CD4-positive, alpha-beta T cell treated with Interleukin-21 for 1 hour (primary cell): Measurements from ENCODE around the gene TEX9.
"Not testable (repeated sequence)": the region's sequence is repeated elsewhere in the genome, so short reads cannot be mapped to it uniquely, and the experiment has no call there.

Source experiments
- DNase-seq: peaks from one replicate; pipeline ENCODE4 v3.0.0-alpha.2; 2020

TEX9 gene

GRCh38 chr15:56365075-56365711 is at the start of gene TEX9:
TEX9 (plus strand) TSS chr15:56365426; CDS start chr15:56365451, 25 bp downstream.
- peak; percentile 70 for DNase-seq

GRCh38 chr15:56316561-56316960 is 48.7 kb upstream of the TEX9 start:
- DNase-seq = not testable (repeated sequence)

DNA sequence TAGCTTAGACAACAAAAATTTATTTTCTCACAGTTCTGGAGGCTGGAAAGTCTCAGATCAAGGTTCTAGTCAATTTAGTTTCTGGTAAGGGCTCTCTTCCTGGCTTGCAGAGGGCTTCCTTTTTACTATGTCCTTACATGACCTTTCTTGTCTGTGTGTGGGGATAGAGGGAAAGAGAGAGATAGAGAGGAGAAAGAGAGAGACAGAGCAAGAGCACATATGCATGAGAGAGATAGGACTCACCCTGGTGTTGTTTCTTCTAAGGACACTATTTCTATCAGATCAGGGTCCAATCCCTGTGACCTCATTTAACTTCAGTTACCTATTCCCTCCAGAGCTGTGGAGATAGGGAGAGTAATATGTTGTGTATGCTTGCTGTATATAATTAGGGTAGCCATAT is 44.9 kb upstream of the TEX9 start:
- DNase-seq = no peak

GRCh38 chr15:56320861-56321260 is 44.4 kb upstream of the TEX9 start:
- DNase-seq = no peak

DNA sequence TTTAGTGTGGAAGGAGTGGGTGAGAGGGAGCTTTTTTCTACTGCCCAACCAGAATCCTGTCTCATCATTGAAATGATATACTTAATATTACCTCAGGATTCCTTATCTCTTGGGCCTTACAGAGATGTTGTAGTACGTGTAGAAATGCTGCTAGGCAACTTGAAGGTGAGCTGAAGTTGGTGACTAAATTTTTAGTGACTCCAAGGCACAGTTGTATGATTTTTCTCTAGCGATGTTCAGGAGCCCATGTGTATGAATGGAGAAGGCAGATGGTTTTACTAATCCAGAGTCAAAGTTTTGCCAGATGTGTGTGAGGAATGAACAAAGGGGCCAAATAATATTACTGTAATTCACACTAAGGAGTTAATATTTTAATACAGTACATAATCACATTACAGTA is 42.8 kb upstream of the TEX9 start:
- DNase-seq = no peak

GRCh38 chr15:56323435-56323834 is 41.8 kb upstream of the TEX9 start:
- DNase-seq = no peak

DNA sequence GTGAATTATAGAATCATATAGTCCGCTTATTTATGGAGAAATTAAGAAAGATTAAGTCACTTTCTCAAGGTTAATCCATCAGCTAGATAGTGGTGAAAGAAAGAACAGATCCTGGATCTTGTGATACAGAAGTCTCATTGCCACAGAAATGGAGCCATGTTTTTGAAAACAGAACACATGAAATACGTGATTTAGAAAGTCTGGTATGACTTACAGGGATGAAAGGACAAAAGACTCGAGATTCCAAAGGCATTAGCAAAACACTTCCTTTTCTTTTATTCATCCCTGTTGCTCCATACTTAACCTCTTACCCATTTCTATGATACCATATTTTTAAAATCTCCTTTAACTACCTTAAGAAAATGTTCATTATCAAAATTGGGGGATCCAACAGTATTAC is 40.0 kb upstream of the TEX9 start:
- DNase-seq = no peak

- no peak for DNase-seq
Observed at GRCh38 chr15:56327721-56328502, 37.3 kb upstream of the TEX9 start.

DNA sequence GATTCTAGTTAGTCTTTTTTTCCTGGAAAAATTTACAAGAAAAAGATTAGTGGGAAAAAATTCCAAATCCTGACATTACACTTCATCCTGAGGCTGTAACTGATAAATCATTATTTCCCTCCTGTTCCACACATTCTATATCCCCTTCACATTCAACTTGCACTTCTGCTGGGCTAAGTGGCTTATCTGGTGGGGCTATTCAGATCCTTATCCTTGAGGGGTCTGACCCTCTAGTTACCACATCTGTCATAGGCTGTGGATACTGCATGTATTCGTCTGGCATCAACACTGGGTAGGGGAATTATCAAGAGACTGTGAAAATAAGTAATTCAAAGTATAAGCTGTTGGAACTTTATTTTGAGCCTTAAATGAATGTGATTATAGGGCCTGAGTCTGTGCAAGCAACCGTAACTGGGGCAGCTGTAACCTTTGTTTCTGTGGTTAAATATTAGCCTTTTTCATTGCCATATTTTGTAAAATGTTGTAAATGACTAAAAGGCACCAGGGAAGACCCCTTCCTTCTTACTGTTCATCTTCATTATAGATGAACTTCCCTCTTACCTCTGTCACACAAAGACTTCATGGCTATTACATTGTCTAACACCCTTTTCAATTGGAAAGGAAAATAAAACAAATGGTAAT is 28.0 kb upstream of the TEX9 start:
- no peak for DNase-seq

DNA sequence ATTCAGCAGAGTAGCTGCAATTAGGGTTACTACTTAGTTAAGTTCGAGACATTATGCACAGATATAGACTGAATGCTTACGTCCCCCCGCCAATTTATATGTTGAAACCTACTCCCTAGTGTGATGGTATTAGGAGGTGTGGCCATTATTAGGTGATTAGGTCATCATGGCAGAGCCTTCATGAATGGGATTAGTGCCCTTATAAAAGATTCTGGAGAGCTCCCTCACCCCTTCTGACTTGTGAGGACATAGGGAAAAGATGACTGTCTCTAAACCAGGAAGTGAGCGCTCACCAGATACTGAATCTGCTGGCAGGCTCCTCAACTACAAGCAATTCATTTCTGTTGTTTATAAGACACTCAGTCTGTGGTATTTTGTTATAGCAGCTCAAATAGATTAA is 25.6 kb upstream of the TEX9 start:
- no peak for DNase-seq

- no peak for DNase-seq
Observed at GRCh38 chr15:56341201-56341600, 24.0 kb upstream of the TEX9 start.

DNA sequence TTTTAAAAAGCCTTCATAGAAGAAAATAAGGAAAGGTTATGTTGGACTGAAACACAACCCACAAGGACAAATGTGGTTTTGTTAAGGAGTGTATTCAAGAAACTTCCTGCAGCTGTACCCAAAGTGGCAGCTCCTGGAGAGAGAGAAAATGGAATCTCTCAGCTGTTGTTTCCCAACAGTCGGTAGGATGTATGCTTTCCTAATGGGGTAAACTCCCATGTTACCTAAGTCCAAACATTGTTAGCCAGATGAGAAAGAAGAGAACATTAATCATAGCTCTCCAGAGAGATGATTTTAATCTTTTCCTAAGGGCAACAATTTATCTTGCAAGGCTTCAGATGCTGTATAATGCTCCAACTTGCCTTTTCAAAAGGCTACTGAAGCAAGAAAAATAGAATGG is 22.6 kb upstream of the TEX9 start:
- no peak for DNase-seq

- no peak for DNase-seq
Observed at GRCh38 chr15:56343879-56344278, 21.3 kb upstream of the TEX9 start.

- no peak for DNase-seq
Observed at GRCh38 chr15:56344336-56344735, 20.9 kb upstream of the TEX9 start.

GRCh38 chr15:56346414-56346813 is 18.8 kb upstream of the TEX9 start:
- no peak for DNase-seq

DNA sequence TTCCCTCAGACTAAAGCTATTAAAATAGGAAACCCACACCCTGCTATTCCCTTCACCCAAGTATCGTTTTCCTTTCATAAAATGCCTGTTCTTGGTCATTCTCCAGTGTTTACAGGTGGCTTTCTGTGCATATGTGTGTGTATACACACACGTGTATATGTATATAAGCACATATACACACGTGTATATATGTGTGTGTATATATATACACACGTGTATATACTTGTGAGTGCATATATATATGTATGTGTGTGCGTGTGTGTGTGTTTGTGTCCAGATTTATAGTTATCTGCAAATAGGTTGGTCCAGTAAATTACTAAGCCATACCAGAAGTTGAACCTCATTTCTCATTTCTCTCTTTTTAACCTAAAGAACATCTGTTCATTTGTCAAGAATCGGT is 15.7 kb upstream of the TEX9 start:
- DNase-seq = no peak

GRCh38 chr15:56351353-56351752 is 13.9 kb upstream of the TEX9 start:
- DNase-seq = no peak

DNA sequence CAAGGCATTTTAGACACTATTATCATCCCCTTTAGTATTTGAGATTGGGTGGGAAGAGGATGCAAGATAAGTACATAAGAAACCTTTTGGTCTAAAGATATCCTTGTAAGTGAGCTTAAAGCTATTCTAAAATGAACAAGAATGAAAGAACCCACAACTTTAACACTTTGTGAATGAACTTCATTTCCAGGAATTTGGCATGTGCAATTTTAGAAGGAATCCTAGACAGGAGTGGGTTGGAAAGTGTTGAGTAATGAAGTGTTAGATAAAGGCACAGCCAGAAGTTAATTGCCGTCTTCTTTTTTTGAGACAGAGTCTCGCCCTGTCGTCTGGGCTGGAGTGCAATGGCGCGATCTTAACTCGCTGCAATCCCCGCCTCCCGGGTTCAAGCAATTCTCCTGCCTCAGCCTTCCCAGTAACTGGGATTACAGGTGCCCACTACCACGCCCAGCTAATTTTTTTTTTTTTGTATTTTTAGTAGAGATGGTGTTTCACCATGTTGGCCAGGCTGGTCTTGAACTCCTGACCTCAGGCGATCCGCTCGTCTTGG is 13.2 kb upstream of the TEX9 start:
- DNase-seq = no peak

GRCh38 chr15:56353119-56353518 is 12.1 kb upstream of the TEX9 start:
- no peak for DNase-seq

GRCh38 chr15:56353740-56354139 is 11.5 kb upstream of the TEX9 start:
- DNase-seq = no peak

DNA sequence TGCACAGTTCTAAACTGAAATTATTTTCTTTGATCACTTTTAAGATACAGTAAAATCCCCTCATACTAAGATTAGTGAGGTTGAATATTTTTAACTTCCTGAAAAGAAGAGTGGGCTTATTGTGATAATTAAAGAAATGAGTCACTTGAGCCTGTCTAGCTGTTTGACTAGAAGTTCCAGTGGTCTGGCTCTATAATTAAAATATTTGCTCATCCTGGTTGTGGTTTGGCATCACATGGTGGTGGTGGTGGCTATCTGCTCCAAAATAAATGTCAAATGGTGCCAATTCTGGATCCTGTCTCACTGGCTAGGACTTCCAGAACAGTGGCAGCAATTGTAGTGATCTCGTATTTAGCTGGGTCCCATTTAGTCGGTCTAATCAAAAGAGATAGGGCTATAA is 8.6 kb upstream of the TEX9 start:
- DNase-seq = no peak

DNA sequence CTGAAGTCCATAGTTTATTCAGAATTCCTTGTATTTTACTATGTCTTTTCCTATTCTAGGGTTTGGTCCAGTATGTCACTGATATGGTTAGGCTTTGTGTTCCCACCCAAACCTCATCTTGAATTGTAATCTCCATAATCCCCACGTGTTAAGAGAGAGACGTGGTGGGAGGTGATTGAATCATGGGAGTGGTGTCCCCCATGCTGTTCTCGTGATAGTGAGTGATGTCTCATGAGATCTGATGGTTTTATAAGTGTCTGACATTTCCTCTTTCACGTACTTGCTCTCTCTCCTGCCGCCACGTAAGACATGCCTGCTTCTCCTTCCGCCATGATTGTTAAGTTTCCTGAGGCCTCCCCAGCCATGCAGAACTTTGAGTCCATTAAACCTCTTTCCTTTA is 6.6 kb upstream of the TEX9 start:
- no peak for DNase-seq

- no peak for DNase-seq
Observed at GRCh38 chr15:56361987-56362386, 3.2 kb upstream of the TEX9 start.

DNA sequence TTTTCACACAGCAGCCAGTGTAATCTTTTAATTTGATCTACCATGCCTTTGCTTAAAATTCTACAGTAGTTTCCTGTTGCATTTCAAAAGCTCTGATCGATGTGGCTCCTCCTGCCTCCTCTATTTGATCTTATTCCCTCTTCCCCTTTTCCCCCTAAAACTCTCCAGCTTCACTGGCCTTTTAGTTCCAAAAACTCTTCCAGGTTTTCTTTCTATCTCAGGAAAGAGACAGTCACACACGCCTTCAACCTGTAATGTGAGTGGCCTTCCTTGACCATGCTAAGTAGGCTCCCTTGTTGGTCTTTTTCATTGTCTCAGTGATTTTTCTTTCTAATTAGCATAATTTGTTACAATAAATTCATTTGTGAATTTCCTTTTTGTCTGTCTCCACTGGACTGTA is 985 bp downstream of the TEX9 start:
- DNase-seq = no peak
